ENCODE measurements around the gene TBC1D3L. TPM values are rescaled to one million over a fixed set of nuclear protein-coding genes. Genes with fewer than 3 reads are reported as not detected.

Gene TBC1D3L
- total RNA-seq, result 3.9 TPM in 1 of 2 replicates, not detected in the other

DNA sequence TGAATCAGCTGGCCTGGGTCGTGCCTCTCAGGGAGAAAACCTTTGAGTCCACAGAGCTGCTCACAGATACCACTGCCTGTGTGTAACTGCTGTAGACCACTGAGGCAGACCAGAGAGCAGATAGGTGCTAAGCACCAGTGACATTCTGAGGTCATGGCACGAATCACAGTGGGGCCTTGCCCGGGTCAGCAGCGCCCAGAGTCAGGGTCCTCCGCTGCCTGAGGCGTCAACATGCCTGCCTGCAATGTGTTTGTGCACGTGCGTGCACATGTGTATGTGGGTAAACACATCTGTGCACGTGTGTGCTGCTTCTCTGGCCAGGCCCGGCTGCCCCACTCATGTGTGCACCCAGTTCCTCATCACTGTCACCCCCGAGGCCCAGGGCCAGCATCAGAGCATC lies at the start of gene TBC1D3L:
TBC1D3L (minus strand) TSS at position 101 of the 400 bp plus-strand sequence. CDS start 1,540 bp downstream, outside the sequence.

GRCh38 chr17:38003676-38004075 lies 14.8 kb upstream of the TBC1D3L start, which contains the start of gene TBC1D3D:
Gene TBC1D3D, plus strand, starts transcription at chr17:38003976. Its CDS starts 1,585 bp downstream, at chr17:38005561.

Other genes with a start within 250 kb of the TBC1D3L start
- 18.3 and 71.7 TPM in 2 replicates for gene HNF1B, start 244.0 kb downstream of the TBC1D3L start, total RNA-seq
- gene TBC1D3K, start 64.6 kb downstream of the TBC1D3L start, total RNA-seq, result under 0.01 TPM in 1 of 2 replicates, not detected in the other
- 2.8 TPM in 1 of 2 replicates, not detected in the other for gene TBC1D3D, start 14.9 kb upstream of the TBC1D3L start, total RNA-seq
- 2.7 TPM in 1 of 2 replicates, not detected in the other for gene TBC1D3C, start 79.6 kb upstream of the TBC1D3L start, total RNA-seq
- 2.9 TPM in 1 of 2 replicates, not detected in the other for gene TBC1D3E, start 138.9 kb upstream of the TBC1D3L start, total RNA-seq
- gene TBC1D3, start 203.5 kb upstream of the TBC1D3L start, total RNA-seq, result not detected in 2 replicates